ENCODE results near the gene DDR2. TPM values are rescaled to one million over a fixed set of nuclear protein-coding genes. Genes with fewer than 3 reads are reported as not detected.

DDR2 gene
- total and polyA plus RNA-seq, 2 donors from 2014 or later, result 3.9 to 19.8 TPM

GRCh38 chr1:162709870-162710269 is 77.6 kb downstream of the DDR2 start:
- intact Hi-C loops (cut with DNase I), result no loop called here
- no peak overlapping the region for H3K27ac ChIP-seq (ENCODE audit: low read depth in 2 of 2, low read length in 2 of 2)
- no peaks in the 10 kb centered on the region for H3K9me3 ChIP-seq (ENCODE audit: control insufficient read depth in 2 of 3, insufficient read depth in 1 of 3, low read length in 3 of 3)
- TF ChIP-seq CTCF (IDR thresholded peaks at IDR 0.05; ENCODE audit: borderline replicate concordance, extremely low read depth, insufficient read depth), result no peak
- DNase-seq (no peak), FAIRE-seq (no peak)
- no peaks in the 10 kb centered on the region for H3K36me3 ChIP-seq (ENCODE audit: control insufficient read depth in 2 of 3, insufficient read depth in 3 of 3, low read length in 3 of 3)
- no peaks in the 10 kb centered on the region for H3K27me3 ChIP-seq (ENCODE audit: control insufficient read depth, insufficient read depth, low read length)
- no peak overlapping the region for H3K9ac ChIP-seq (ENCODE audit: low read length in 3 of 3)
- H3K4me3 ChIP-seq (ENCODE audit: low read length in 3 of 3), result no peak overlapping the region
- H3K4me1 ChIP-seq (ENCODE audit: control insufficient read depth in 2 of 3, insufficient read depth in 2 of 3, low read depth in 1 of 3, low read length in 3 of 3), result no peaks in the 10 kb centered on the region

GRCh38 chr1:162710345-162710744 is 78.1 kb downstream of the DDR2 start:
- H3K9me3 ChIP-seq (ENCODE audit: control insufficient read depth in 2 of 3, insufficient read depth in 1 of 3, low read length in 3 of 3), result no peaks in the 10 kb centered on the region

GRCh38 chr1:162710780-162711465 is 78.7 kb downstream of the DDR2 start:
- Histone ChIP-seq H3K9me3 (ENCODE audit: control insufficient read depth in 2 of 3, insufficient read depth in 1 of 3, low read length in 3 of 3) (no peaks in the 10 kb centered on the region), H3K27me3 (ENCODE audit: control insufficient read depth, insufficient read depth, low read length) (no peaks in the 10 kb centered on the region), H3K27ac (ENCODE audit: low read depth in 2 of 2, low read length in 2 of 2) (no peak overlapping the region), H3K36me3 (ENCODE audit: control insufficient read depth in 2 of 3, insufficient read depth in 3 of 3, low read length in 3 of 3) (no peaks in the 10 kb centered on the region), H3K9ac (ENCODE audit: low read length in 3 of 3) (no peak overlapping the region), H3K4me3 (ENCODE audit: low read length in 3 of 3) (no peak overlapping the region), H3K4me1 (ENCODE audit: control insufficient read depth in 2 of 3, insufficient read depth in 2 of 3, low read depth in 1 of 3, low read length in 3 of 3) (no peaks in the 10 kb centered on the region)
- intact Hi-C loops (cut with DNase I), result no loop called here
- FAIRE-seq (no peak), DNase-seq (peak in 1 of 5 donors; percentile 16)
- no peak for TF ChIP-seq CTCF (IDR thresholded peaks at IDR 0.05; ENCODE audit: borderline replicate concordance, extremely low read depth, insufficient read depth)

More at GRCh38 chr1:162710345-162710744, 78.1 kb downstream of the DDR2 start:
- Histone ChIP-seq H3K4me1 (ENCODE audit: control insufficient read depth in 2 of 3, insufficient read depth in 2 of 3, low read depth in 1 of 3, low read length in 3 of 3) (no peaks in the 10 kb centered on the region), H3K27ac (ENCODE audit: low read depth in 2 of 2, low read length in 2 of 2) (no peak overlapping the region), H3K4me3 (ENCODE audit: low read length in 3 of 3) (no peak overlapping the region), H3K27me3 (ENCODE audit: control insufficient read depth, insufficient read depth, low read length) (no peaks in the 10 kb centered on the region), H3K36me3 (ENCODE audit: control insufficient read depth in 2 of 3, insufficient read depth in 3 of 3, low read length in 3 of 3) (no peaks in the 10 kb centered on the region), H3K9ac (ENCODE audit: low read length in 3 of 3) (no peak overlapping the region)
- intact Hi-C loops (cut with DNase I), result no loop called here
- no peak for TF ChIP-seq CTCF (IDR thresholded peaks at IDR 0.05; ENCODE audit: borderline replicate concordance, extremely low read depth, insufficient read depth)
- DNase-seq, result no peak
- FAIRE-seq, result no peak
